ENCODE results near the gene ABCF2. TPM values are rescaled to one million over a fixed set of nuclear protein-coding genes. Genes with fewer than 3 reads are reported as not detected.

The ABCF2 gene
- total RNA-seq, 2 donors from 2014 or later = 25.3 to 44.1 TPM

- TF ChIP-seq CTCF (IDR thresholded peaks at IDR 0.05) = no peak
- Histone ChIP-seq H3K4me1 (ENCODE audit: control insufficient read depth in 1 of 2, low read depth in 2 of 2) (peaks cover 31 to 49% of the 10 kb centered on the region in 2 donors), H3K9me3 (no peaks in the 10 kb centered on the region), H3K27me3 (replicated peaks; ENCODE audit: insufficient read depth) (no peaks in the 10 kb centered on the region), H3K36me3 (peaks cover 13% of the 10 kb centered on the region), H3K27ac (peak overlapping the region; percentile 96 to 99), H3K4me3 (peak overlapping the region; percentile 89)
- ATAC-seq (ENCODE audit: insufficient number of reproducible peaks, low FRiP score, low read depth) (no peak), DNase-seq (ENCODE audit: low spot score) (no peak)
These were observed 17.9 kb upstream of the ABCF2 start for GRCh38 chr7:151244841-151245346.

- peak overlapping the region; percentile 89 for H3K4me3 ChIP-seq
- H3K27me3 ChIP-seq (replicated peaks; ENCODE audit: insufficient read depth) = no peaks in the 10 kb centered on the region
- no peak for DNase-seq (ENCODE audit: low spot score)
- ATAC-seq (ENCODE audit: insufficient number of reproducible peaks, low FRiP score, low read depth) = no peak
- H3K9me3 ChIP-seq = no peaks in the 10 kb centered on the region
- TF ChIP-seq CTCF (IDR thresholded peaks at IDR 0.05) = peak; percentile 84
- H3K36me3 ChIP-seq = peaks cover 19% of the 10 kb centered on the region
- H3K27ac ChIP-seq = no peak overlapping the region
- H3K4me1 ChIP-seq (ENCODE audit: control insufficient read depth in 1 of 2, low read depth in 2 of 2) = peaks cover 31 to 43% of the 10 kb centered on the region in 2 donors
These were observed 17.3 kb upstream of the ABCF2 start for GRCh38 chr7:151244196-151244840.

GRCh38 chr7:151243408-151244195 is 16.6 kb upstream of the ABCF2 start:
- H3K27me3 ChIP-seq (replicated peaks; ENCODE audit: insufficient read depth) = no peaks in the 10 kb centered on the region
- H3K9me3 ChIP-seq = no peaks in the 10 kb centered on the region
- DNase-seq (ENCODE audit: low spot score) (no peak), ATAC-seq (ENCODE audit: insufficient number of reproducible peaks, low FRiP score, low read depth) (no peak)
- peaks cover 23% of the 10 kb centered on the region for H3K36me3 ChIP-seq
- no peak overlapping the region for H3K4me3 ChIP-seq
- H3K27ac ChIP-seq = no peak overlapping the region
- no peak for TF ChIP-seq CTCF (IDR thresholded peaks at IDR 0.05)
- peaks cover 31 to 40% of the 10 kb centered on the region in 2 donors for H3K4me1 ChIP-seq (ENCODE audit: control insufficient read depth in 1 of 2, low read depth in 2 of 2)

- TF ChIP-seq CTCF (IDR thresholded peaks at IDR 0.05) = no peak
- no peak overlapping the region for H3K27ac ChIP-seq
- H3K36me3 ChIP-seq = peaks cover 29% of the 10 kb centered on the region
- H3K27me3 ChIP-seq (replicated peaks; ENCODE audit: insufficient read depth) = no peaks in the 10 kb centered on the region
- ATAC-seq (ENCODE audit: insufficient number of reproducible peaks, low FRiP score, low read depth) (no peak), DNase-seq (ENCODE audit: low spot score) (no peak)
- H3K4me1 ChIP-seq (ENCODE audit: control insufficient read depth in 1 of 2, low read depth in 2 of 2) = peaks cover 31 to 40% of the 10 kb centered on the region in 2 donors
- H3K4me3 ChIP-seq = no peak overlapping the region
- H3K9me3 ChIP-seq = no peaks in the 10 kb centered on the region
These were observed 16.0 kb upstream of the ABCF2 start for GRCh38 chr7:151243045-151243349.

All from thoracic aorta (tissue), 2 donors.